PC-9 (cell line): ENCODE data around the gene DTX1.

Experiments used
- EZH2 ChIP-seq: fragments of 200-600 bp; sonication (generic); IDR thresholded peaks from 2 replicates; pipeline ENCODE4 v1.8.0; 2017; ENCODE audit warnings: antibody characterized with exemption, low read depth
- TF ChIP-seq, protein P1 (sequence below): fragments of 200-600 bp; sonication (generic); conservative IDR thresholded peaks from 2 replicates; pipeline ENCODE4 v1.6.1; 2017; ENCODE audit warnings: mixed run types, antibody characterized with exemption, mild to moderate bottlenecking, moderate library complexity

DNA sequence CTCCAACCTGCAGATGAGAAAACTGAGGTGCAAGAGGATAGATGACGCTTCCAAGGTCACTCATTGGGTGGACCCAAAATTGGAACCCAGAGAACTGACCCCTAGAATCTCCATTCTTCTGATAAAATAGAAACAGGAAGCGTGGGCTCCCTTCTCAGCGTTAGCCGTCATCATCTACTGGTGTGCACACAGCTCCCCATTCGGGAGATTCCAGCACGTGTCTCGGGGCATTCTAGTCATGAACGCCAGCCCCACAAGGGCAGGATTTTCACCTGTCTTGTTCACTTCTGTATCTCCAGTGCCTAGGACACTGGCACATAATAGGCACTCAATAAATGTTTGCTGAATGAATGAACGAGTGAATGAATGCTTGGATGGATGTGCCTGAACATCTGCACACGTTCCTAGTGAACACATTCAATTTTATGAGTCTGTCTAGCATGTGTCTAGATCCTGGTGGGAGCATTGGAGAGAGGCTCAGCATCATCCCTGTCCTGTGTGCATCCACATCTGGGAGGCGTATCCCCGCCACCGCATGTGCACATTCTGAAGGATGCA lies 48.5 kb downstream of the DTX1 start:
- TF ChIP-seq, protein P1, sequence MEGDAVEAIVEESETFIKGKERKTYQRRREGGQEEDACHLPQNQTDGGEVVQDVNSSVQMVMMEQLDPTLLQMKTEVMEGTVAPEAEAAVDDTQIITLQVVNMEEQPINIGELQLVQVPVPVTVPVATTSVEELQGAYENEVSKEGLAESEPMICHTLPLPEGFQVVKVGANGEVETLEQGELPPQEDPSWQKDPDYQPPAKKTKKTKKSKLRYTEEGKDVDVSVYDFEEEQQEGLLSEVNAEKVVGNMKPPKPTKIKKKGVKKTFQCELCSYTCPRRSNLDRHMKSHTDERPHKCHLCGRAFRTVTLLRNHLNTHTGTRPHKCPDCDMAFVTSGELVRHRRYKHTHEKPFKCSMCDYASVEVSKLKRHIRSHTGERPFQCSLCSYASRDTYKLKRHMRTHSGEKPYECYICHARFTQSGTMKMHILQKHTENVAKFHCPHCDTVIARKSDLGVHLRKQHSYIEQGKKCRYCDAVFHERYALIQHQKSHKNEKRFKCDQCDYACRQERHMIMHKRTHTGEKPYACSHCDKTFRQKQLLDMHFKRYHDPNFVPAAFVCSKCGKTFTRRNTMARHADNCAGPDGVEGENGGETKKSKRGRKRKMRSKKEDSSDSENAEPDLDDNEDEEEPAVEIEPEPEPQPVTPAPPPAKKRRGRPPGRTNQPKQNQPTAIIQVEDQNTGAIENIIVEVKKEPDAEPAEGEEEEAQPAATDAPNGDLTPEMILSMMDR: no peak
- no peak for TF ChIP-seq EZH2
